HG02885 (cell line): Measurements from ENCODE around the gene GPR155.
A peak's percentile ranks its signal among the peaks of the same experiment; 100 is the strongest.

Experiments used
- ATAC-seq: cut with Tn5 transposase; IDR thresholded peaks from one replicate; pipeline ENCODE4 v1.9.1; 2021; ENCODE audit warnings: mild to moderate bottlenecking; ENCODE audit not compliant: unreplicated experiment, poor library complexity

Gene GPR155

GRCh38 chr2:174486563-174487107 lies at the start of gene GPR155:
Gene GPR155 (minus strand): TSS chr2:174487029. CDS start chr2:174481956, 5,073 bp downstream.
- ATAC-seq: peak; percentile 40

DNA sequence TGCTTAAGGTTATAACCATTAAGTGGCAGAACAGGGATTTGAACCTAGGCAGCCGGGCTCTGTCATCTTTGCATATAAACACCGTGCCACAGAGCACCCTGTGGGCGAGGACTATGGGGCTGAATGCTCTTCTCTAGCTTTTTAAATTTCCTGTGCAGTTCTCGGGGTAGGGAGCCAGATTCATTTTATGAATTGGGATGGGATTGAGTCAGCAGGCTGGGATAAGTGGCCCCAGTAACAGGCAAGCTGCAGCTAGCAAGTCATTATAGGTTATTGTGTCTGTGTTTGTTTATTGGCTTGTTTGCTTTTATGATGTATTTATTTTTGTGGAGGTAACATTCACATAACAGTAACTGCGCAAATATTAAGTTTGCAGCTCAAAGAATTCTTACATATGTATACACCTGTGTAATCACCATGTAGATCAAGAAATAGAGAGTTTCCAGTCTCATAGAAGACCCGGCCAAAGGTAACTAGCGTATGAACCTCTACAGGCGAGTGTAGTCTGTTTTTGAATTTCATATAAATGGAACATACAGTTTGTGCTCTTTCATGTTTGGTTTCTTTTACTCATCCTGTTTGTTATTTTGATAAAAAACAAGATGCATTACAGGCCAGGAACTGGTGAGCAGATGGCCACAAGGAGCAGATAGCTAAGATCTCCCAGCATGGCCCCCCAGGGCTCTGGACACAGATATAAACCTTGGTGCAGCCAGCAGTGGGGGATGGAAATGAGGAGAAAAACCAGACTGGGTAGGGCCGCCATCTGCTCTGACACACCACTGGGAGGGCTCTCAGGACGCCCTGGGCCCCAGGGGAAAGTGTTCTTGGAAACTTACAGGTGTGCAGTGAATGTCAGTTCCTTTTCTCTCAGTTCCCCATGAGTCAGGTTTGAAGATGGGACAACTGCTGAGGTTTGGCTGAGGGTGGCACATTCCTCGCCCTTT lies 49.2 kb upstream of the GPR155 start:
- no peak for ATAC-seq

DNA sequence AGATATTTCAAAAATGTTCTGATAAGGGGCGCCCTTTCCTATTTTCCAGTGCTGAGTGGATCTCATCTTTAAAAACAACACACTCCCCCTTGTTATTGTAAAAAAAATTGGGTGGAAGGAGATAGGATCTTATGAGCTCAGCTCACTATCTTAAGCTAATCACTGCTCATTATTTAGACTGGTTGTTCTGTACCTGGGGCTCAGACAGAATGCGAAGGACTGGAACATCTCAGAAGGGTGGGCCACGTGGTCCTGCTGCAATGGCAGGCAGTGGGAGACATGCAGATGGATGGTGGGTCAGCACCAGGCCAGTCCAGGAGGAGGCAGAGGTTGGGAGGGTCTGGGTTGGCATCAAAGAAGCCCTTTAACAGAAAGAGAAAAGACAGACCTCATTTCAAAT lies 48.3 kb upstream of the GPR155 start:
- no peak for ATAC-seq

DNA sequence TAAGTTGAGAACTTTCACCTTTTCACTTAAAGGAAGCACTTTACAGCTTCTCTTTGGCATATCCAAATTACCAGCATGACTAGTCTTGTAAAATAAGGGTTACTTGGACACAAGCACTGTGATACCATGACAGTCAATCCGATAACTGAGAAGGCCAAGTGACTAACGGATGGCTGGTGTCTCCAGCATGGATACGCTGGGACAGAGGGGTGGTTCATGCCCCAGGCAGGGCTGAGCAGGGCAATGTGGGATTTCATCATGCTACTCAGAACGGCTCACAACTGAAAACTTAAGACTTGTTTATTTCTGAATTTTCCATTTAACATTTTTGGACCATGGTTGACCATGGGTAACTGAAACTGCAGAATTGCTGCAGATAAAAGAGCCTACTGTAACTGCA lies 43.1 kb upstream of the GPR155 start:
- ATAC-seq: no peak

DNA sequence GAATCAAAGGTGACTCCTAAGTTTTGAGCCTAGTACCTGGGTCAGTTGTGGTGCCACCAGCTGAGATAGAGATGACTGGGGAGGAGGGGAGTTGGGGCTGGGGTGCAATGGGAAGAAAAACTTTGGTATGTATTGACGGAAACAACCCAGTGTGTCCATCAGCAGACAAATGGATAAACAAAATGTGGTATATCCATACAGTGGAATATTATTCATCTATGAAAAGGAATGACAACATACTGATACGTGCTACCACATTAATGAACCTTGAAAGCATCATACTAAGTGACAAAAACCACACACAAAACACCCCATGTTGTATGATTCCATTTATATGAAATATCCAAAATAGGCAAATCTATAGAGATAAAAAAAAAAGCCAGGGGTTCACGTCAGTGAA lies 41.1 kb upstream of the GPR155 start:
- no peak for ATAC-seq

- ATAC-seq: no peak
Measured at GRCh38 chr2:174527101-174527721, 40.4 kb upstream of the GPR155 start.

DNA sequence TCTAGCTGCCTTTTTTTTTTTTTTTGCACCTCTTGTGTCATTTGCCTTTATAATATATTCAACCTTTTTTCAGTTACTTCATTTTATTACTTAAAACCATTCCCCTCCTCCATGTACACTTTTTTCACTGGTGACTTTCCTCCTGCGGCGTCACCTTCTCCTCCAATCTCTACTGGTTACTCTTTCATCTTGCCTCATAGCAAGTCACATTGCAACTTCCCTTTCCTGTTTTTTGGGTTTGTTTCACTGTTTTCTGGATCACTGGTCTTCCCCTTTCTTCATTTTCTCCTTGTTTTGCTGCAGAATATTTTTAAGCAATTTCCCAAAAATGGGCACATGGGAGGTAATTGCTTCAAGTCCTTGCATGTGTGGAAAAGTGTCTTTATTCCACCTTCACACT lies 37.7 kb upstream of the GPR155 start:
- no peak for ATAC-seq

DNA sequence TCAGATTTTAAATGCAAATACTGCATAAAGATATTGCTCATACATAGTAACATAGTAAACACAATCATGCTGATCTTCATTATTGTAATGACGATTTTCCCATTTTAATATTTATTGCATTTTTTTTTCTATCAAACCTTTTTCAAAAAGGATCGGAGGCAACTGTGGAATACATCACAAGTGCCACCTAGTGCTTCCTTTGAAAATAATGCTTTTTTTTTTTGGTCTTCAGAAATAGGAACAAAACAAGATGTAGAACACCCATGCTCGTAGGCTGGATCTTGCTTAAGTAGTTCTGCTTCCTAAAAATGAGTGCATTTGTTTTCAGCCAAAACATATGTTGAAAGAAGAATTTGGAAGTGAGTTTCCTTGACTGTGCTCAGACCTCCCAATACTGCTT lies 35.7 kb upstream of the GPR155 start:
- no peak for ATAC-seq

DNA sequence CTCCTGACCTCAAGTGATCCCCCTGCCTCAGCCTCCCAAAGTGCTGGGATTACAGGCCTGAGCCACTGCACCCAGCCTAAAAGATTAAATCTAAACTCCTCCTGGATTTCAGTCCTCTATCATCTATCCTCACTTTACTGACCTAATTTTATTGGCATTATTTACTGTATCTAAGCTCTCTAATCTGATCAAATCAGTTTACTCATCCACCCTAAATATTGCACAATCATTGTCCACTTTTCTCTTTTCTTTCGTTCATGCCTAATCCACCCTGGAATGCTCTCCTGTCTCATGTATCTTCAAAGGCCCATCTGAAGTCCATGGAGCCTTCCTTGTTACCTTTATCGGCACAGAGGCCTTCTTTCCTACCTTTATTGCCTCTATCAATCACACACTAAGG lies 31.6 kb upstream of the GPR155 start:
- no peak for ATAC-seq

- peak; percentile 42 for ATAC-seq
Measured at GRCh38 chr2:174516501-174517378, 29.9 kb upstream of the GPR155 start.

- ATAC-seq: no peak
Measured at GRCh38 chr2:174512345-174512744, 25.5 kb upstream of the GPR155 start.

DNA sequence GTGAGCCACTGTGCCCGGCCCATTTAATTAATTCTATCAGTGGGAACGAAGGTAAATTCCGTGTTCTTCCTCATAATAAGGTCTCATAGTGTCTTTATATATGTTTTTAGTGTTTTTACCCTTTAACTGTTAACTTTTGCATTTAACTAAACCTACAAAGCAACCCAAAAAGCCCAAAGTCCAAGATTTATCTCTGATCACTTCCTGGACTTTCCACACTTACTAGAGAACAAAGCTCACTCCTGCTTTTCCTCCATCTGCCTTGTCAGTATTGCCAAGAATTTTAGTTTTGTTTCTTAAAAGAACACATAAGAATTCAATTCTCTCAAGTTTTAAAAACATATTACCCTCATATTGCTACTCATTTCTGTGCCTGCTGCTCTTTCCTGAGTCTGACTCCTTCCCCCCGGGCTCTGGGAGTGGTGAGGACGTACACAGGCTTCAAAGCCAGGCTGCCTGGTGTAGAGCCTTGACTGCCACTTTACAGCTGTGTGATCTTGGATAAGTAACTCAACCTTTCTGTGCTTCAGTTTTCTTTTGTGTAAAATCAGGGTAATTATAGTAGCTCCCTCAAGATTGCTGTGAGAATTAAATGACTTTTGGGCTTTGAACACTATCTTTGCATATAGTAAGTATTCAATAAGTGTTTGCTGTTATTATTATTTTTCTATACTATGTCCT lies 24.9 kb upstream of the GPR155 start:
- ATAC-seq: no peak

GRCh38 chr2:174510583-174511189 lies 23.9 kb upstream of the GPR155 start:
- ATAC-seq: no peak

- ATAC-seq: no peak
Measured at GRCh38 chr2:174503161-174503809, 16.5 kb upstream of the GPR155 start.

DNA sequence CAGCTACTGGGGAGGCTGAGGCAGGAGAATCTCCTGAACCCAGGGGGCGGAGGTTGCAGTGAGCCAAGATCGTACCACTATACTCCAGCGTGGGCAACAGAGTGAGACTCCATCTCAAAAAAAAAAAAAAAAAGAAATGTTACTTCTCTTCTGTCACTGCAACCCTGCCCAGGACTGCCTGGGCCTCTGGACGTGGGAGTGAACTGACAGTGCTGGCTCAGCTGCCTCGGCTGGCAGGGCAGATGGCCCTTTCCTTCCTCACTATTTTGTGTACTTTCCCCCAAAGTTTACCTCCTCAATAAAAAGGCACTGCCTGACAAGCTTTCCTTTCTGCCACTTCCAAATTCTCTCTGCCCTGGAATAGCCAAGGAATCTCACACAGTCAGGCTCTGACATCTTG lies 12.5 kb upstream of the GPR155 start:
- ATAC-seq: no peak

- no peak for ATAC-seq
Measured at GRCh38 chr2:174495365-174496012, 8.7 kb upstream of the GPR155 start.

DNA sequence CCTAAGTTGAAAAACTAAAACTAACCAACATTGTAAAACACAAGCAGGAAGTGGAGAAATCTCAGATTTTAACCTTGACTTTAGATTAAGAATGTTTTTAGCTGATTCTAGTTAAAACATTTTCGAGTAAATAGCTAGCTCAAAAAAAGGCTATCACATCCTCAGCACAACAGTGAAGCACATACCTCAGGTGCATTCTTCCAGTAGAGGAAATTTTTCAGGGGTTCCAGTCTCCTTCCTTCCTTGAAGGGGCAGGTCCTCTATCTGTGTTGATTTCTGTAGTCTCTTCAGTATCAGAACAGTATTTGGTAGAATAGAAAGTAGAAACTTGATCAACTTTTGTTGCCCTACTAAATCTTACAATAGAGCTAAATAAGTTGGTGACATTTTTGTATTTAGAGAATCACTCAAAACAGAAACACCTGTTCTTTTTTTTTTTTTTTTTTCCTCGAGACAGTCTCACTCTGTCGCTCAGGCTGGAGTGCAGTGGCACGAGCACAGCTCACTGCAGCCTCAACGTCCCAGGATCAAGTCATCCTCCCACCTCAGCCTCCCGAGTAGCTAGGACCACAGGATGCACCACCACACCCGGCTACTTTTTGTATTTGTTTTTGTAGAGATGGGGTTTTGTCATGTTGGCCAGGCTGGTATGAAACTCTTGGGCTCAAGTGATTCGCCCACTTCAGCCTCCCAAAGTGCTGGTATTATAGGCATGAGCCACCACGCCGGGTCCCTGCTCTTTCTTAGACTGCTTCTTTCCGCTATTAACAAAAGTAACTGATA lies 6.9 kb upstream of the GPR155 start:
- ATAC-seq: peak; percentile 37

DNA sequence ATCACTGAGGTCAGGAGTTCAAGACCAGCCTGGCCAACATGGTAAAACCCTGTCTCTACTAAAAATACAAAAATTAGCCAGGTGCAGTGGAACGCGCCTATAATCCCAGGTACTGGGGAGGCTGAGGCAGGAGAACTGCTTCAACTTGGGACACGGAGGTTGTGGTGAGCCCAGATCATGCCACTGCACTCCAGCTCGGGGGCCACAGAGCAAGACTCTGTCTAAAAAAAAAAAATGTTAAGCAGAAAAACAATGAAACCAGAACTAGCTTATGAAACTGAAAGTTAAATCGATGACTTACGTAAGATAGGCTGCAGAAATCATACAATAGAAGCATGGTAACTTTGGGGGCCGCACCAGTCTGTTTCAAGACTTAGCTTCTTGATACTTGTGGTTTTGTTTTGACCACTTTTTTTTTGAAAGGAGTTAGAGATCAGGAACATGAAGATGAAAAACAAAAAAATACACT lies 6.2 kb upstream of the GPR155 start:
- peak; percentile 95 for ATAC-seq
